K562 (cell line): ENCODE measurements around the gene UQCRHL. TPM values are rescaled to one million over a fixed set of nuclear protein-coding genes. Genes with fewer than 3 reads are reported as not detected.
A peak's percentile ranks its signal among the peaks of the same experiment; 100 is the strongest.

Source experiments
- ARID3B ChIP-seq: fragments of 250-450 bp; sonication (Bioruptor Pico); IDR thresholded peaks from 2 replicates; pipeline ENCODE4 v1.4.0; 2020; ENCODE audit warnings: borderline replicate concordance
- ARNT ChIP-seq, 2 experiments: fragments of 450-650 bp; IDR thresholded peaks; 2 replicates each; pipeline ENCODE4 v1.6.1; 2016; ENCODE audit warnings: mild to moderate bottlenecking in 1 of 2
- ATF2 ChIP-seq: sonication (generic); formaldehyde crosslinking; IDR thresholded peaks from 2 replicates; pipeline ENCODE4 v1.8.1; 2022; ENCODE audit warnings: missing genetic modification reagents
- DMBX1 ChIP-seq: fragments of 250-450 bp; sonication (Bioruptor Pico); IDR thresholded peaks from 2 replicates; pipeline ENCODE4 v1.8.0; 2022; ENCODE audit warnings: inconsistent platforms, mild to moderate bottlenecking, moderate library complexity, borderline replicate concordance
- ELF4 ChIP-seq: fragments of 450-650 bp; formaldehyde crosslinking; IDR thresholded peaks from 2 replicates; pipeline ENCODE4 v1.4.0; 2022; ENCODE audit warnings: missing genetic modification characterization
- GATAD2B ChIP-seq: fragments of 450-650 bp; IDR thresholded peaks from 2 replicates; pipeline ENCODE4 v1.6.1; 2017; ENCODE audit warnings: mild to moderate bottlenecking, borderline replicate concordance
- LARP7 ChIP-seq: fragments of 450-650 bp; IDR thresholded peaks from 2 replicates; pipeline ENCODE4 v1.6.1; 2016
- MTF1 ChIP-seq: fragments of 250-450 bp; sonication (Bioruptor Pico); IDR thresholded peaks from 2 replicates; pipeline ENCODE4 v1.9.0; 2021; ENCODE audit warnings: moderate library complexity, mild to moderate bottlenecking, inconsistent platforms, borderline replicate concordance
- NFE2L1 ChIP-seq: fragments of 450-650 bp; IDR thresholded peaks from 2 replicates; pipeline ENCODE4 v1.6.1; 2016; ENCODE audit warnings: missing genetic modification characterization, low read depth, mild to moderate bottlenecking, missing compliant biosample characterization, moderate library complexity, borderline replicate concordance
- NFRKB ChIP-seq: fragments of 450-650 bp; IDR thresholded peaks from 2 replicates; pipeline ENCODE4 v1.6.1; 2016; ENCODE audit warnings: low read depth
- PCBP1 ChIP-seq: fragments of 200-400 bp; formaldehyde crosslinking; IDR thresholded peaks from 2 replicates; pipeline ENCODE4 v1.6.1; 2018; ENCODE audit warnings: mild to moderate bottlenecking, low read depth, low read length; ENCODE audit not compliant: poor library complexity, severe bottlenecking
- PTRF ChIP-seq: fragments of 450-650 bp; IDR thresholded peaks from 2 replicates; pipeline ENCODE4 v1.6.1; 2016; ENCODE audit warnings: mild to moderate bottlenecking, missing genetic modification characterization, missing compliant biosample characterization
- SIN3A ChIP-seq, 2 experiments: fragments of 150-350 bp in 1 of 2; IDR thresholded peaks; 2 replicates each; pipeline ENCODE4 v1.6.1; 2011 to 2016; ENCODE audit warnings: borderline replicate concordance in 2 of 2, low read depth in 2 of 2, low read length in 2 of 2, mild to moderate bottlenecking in 2 of 2, moderate library complexity in 2 of 2; ENCODE audit not compliant: control insufficient read depth in 1 of 2
- SUPT5H ChIP-seq: fragments of 450-650 bp; IDR thresholded peaks from 2 replicates; pipeline ENCODE4 v1.6.1; 2016
- TARDBP ChIP-seq: fragments of 450-650 bp; IDR thresholded peaks from 2 replicates; pipeline ENCODE4 v1.6.1; 2016
- THRB ChIP-seq: fragments of 450-650 bp; formaldehyde crosslinking; conservative IDR thresholded peaks from 2 replicates; pipeline ENCODE4 v1.4.0; 2022; ENCODE audit warnings: mild to moderate bottlenecking, missing genetic modification characterization
- USF2 ChIP-seq: sonication (generic); formaldehyde crosslinking; IDR thresholded peaks from 2 replicates; pipeline ENCODE4 v1.5.0; 2020; ENCODE audit warnings: missing genetic modification reagents
- ZNF134 ChIP-seq: fragments of 250-450 bp; sonication (Bioruptor Pico); conservative IDR thresholded peaks from 2 replicates; pipeline ENCODE4 v1.4.0; 2020
- ZNF586 ChIP-seq: fragments of 450-650 bp; formaldehyde crosslinking; conservative IDR thresholded peaks from 2 replicates; pipeline ENCODE4 v1.4.0; 2020; ENCODE audit warnings: mild to moderate bottlenecking, moderate library complexity
- ZNF76 ChIP-seq: fragments of 250-450 bp; sonication (Bioruptor Pico); IDR thresholded peaks from 2 replicates; pipeline ENCODE4 v1.4.0; 2020; ENCODE audit warnings: mild to moderate bottlenecking, moderate library complexity, borderline replicate concordance
- polyA plus RNA-seq, 8 experiments: library from polyadenylated mRNA; depleted of rRNA in 4 of 8; stranded (reverse) in 5 of 8; unstranded in 3 of 8; fragments of >200 nt; fragmentation: Nextera tagmentation in 2 of 8; fragmentation: Illumina TruSeq in 1 of 8; extraction: Ambion mirVana in 2 of 8; extraction: Trizol in 1 of 8; gene quantifications; 2 replicates each; pipeline versions ENCODE4 v1.2.1 to v1.2.3, GENCODE V29; 2011 to 2014; ENCODE audit warnings: inconsistent platforms in 1 of 8, missing spikeins in 1 of 8
- total RNA-seq, 7 experiments: library from RNA; depleted of rRNA in 6 of 7; stranded (reverse); fragments of >200 nt in 6 of 7; fragmentation: Illumina TruSeq in 2 of 7; extraction: Trizol in 2 of 7; gene quantifications; 2 replicates each; pipeline versions ENCODE4 v1.2.1 to v1.2.3, GENCODE V29; 2011 to 2021; ENCODE audit warnings: low replicate concordance in 1 of 7
- TF ChIP-seq, protein P1 (sequence below): fragments of 250-450 bp; sonication (Bioruptor Pico); IDR thresholded peaks from 2 replicates; pipeline ENCODE4 v1.5.0; 2022; ENCODE audit warnings: mild to moderate bottlenecking

Gene UQCRHL
- total and polyA plus RNA-seq, 9 of the 15 experiments (the other 6 are each of a cell fraction or from before 2014, with no cell fraction given), result 5.1 to 41.3 (median 21.8) TPM

- TF ChIP-seq ARID3B (CRISPR knock-in tag) (no peak), ELF4 (CRISPR knock-in tag) (no peak), PCBP1 (no peak), ARNT (IDR thresholded peaks at IDR 0.05) (0 out of 4 replicates have a peak, but pooled peaks of 1 of the 2 experiments have one; percentile 19), PTRF (no peak), ZNF76 (CRISPR knock-in tag) (no peak), THRB (CRISPR knock-in tag) (no peak), LARP7 (0 out of 2 replicates have a peak, but pooled peaks have one; percentile 14), MTF1 (CRISPR knock-in tag) (no peak), USF2 (no peak), SIN3A (IDR thresholded peaks at IDR 0.05; ENCODE audit: borderline replicate concordance in 2 of 2, control insufficient read depth in 1 of 2, low read depth in 2 of 2, low read length in 2 of 2) (peak; percentile 55 to 59; a peak in 1 of 4 replicates), NFE2L1 (tag) (no peak), DMBX1 (no peak), SUPT5H (peak; percentile 85), TARDBP (no peak), NFRKB (no peak; the same call in 1 of the 2 replicates), GATAD2B (no peak), ATF2 (no peak), ZNF586 (CRISPR knock-in tag) (no peak), ZNF134 (no peak)
- TF ChIP-seq, protein P1, sequence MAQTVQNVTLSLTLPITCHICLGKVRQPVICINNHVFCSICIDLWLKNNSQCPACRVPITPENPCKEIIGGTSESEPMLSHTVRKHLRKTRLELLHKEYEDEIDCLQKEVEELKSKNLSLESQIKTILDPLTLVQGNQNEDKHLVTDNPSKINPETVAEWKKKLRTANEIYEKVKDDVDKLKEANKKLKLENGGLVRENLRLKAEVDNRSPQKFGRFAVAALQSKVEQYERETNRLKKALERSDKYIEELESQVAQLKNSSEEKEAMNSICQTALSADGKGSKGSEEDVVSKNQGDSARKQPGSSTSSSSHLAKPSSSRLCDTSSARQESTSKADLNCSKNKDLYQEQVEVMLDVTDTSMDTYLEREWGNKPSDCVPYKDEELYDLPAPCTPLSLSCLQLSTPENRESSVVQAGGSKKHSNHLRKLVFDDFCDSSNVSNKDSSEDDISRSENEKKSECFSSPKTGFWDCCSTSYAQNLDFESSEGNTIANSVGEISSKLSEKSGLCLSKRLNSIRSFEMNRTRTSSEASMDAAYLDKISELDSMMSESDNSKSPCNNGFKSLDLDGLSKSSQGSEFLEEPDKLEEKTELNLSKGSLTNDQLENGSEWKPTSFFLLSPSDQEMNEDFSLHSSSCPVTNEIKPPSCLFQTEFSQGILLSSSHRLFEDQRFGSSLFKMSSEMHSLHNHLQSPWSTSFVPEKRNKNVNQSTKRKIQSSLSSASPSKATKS (CRISPR knock-in tag), result no peak
Observed at GRCh38 chr1:15833069-15833679, 25.7 kb upstream of the UQCRHL start (continued).
